ENCODE data around the gene NEDD8.

- TF ChIP-seq CTCF (IDR thresholded peaks at IDR 0.05 in 4 of 5, conservative IDR thresholded peaks at IDR 0.05 in 1 of 5) (no peak), POLR2A (IDR thresholded peaks at IDR 0.05) (no peak)
These were observed 35.3 kb upstream of the NEDD8 start for GRCh38 chr14:24267516-24267915.

Data from gastrocnemius medialis (tissue), 4 donors.